Glomerular visceral epithelial cell (primary cell): Measurements from ENCODE around the gene FHL1.
"Not testable (repeated sequence)": the region's sequence is repeated elsewhere in the genome, so short reads cannot be mapped to it uniquely, and the experiment has no call there.

Experiments used
- DNase-seq: peaks from one replicate; pipeline ENCODE4 v3.0.0-alpha.2; 2016; ENCODE audit errors: extremely low spot score

FHL1 gene

GRCh38 chrX:136146614-136147314 is 569 bp upstream of the FHL1 start:
- DNase-seq = no peak

- no peak for DNase-seq
These were observed 643 bp downstream of the FHL1 start for GRCh38 chrX:136147976-136148375.

GRCh38 chrX:136148391-136148790 is 1.1 kb downstream of the FHL1 start:
- DNase-seq = no peak

GRCh38 chrX:136154998-136155397 is 7.7 kb downstream of the FHL1 start:
- no peak for DNase-seq

- DNase-seq = no peak
These were observed 9.3 kb downstream of the FHL1 start for GRCh38 chrX:136156560-136157117.

GRCh38 chrX:136157187-136157586 is 9.9 kb downstream of the FHL1 start:
- DNase-seq = no peak

- no peak for DNase-seq
These were observed 11.4 kb downstream of the FHL1 start for GRCh38 chrX:136158685-136159084.

GRCh38 chrX:136159611-136160025 is 12.3 kb downstream of the FHL1 start:
- DNase-seq = no peak

- DNase-seq = peak; percentile 49
These were observed 15.7 kb downstream of the FHL1 start for GRCh38 chrX:136162827-136163570.

GRCh38 chrX:136163689-136164088 is 16.4 kb downstream of the FHL1 start:
- DNase-seq = no peak

GRCh38 chrX:136165406-136165805 is 18.1 kb downstream of the FHL1 start:
- DNase-seq = no peak

GRCh38 chrX:136166221-136166855 is 19.0 kb downstream of the FHL1 start:
- DNase-seq = no peak

GRCh38 chrX:136167989-136168388 is 20.7 kb downstream of the FHL1 start:
- DNase-seq = not testable (repeated sequence)

GRCh38 chrX:136168929-136169735 is 21.8 kb downstream of the FHL1 start:
- peak; percentile 79 for DNase-seq

- DNase-seq = peak; percentile 49
These were observed 22.9 kb downstream of the FHL1 start for GRCh38 chrX:136170139-136170800.

- no peak for DNase-seq
These were observed 24.1 kb downstream of the FHL1 start for GRCh38 chrX:136171420-136171819.

GRCh38 chrX:136176399-136176825 is 29.1 kb downstream of the FHL1 start:
- DNase-seq = peak; percentile 76

GRCh38 chrX:136179133-136179532 is 31.8 kb downstream of the FHL1 start:
- DNase-seq = no peak

- DNase-seq = no peak
These were observed 35.1 kb downstream of the FHL1 start for GRCh38 chrX:136182414-136182813.

GRCh38 chrX:136183172-136183571 is 35.8 kb downstream of the FHL1 start:
- DNase-seq = no peak

- DNase-seq = no peak
These were observed 36.6 kb downstream of the FHL1 start for GRCh38 chrX:136183917-136184316.
